ENCODE results near the gene CAPN1. TPM values are rescaled to one million over a fixed set of nuclear protein-coding genes. Genes with fewer than 3 reads are reported as not detected.

The CAPN1 gene
- total RNA-seq = 239 and 245 TPM in 2 replicates
- long read RNA-seq, partial matches to known transcripts = 39 of 225 reads
- long read RNA-seq, other reads (novel, unspliced or antisense) = 185 of 225 reads

- Mint-ChIP-seq H3K4me3 (ENCODE audit: low read depth) (peak within 1 kb of the TSS; percentile 92), H3K4me1 (ENCODE audit: low read depth) (peaks cover 17% of the 10 kb centered on the region), H3K27ac (peak within 1 kb of the TSS; percentile 96), H3K9me3 (ENCODE audit: low read depth) (no peaks in the 10 kb centered on the region), H3K27me3 (no peaks in the 10 kb centered on the region), H3K36me3 (ENCODE audit: insufficient read depth) (peaks cover 9% of the 10 kb centered on the region)
- TF ChIP-seq CTCF (IDR thresholded peaks at IDR 0.05; ENCODE audit: unreplicated experiment) = no peak
- peak; percentile 35 for DNase-seq (ENCODE audit: low spot score, unreplicated experiment)
These were observed at the start of gene CAPN1 for GRCh38 chr11:65181569-65182257. Gene CAPN1, plus strand, starts transcription at chr11:65181928. Its CDS starts 774 bp downstream, at chr11:65182702.

GRCh38 chr11:65132238-65132987, 49.3 kb upstream of the CAPN1 start:
- H3K27me3 Mint-ChIP-seq = no peaks in the 10 kb centered on the region
- peaks cover 20% of the 10 kb centered on the region for H3K4me1 Mint-ChIP-seq (ENCODE audit: low read depth)
- peaks cover 4% of the 10 kb centered on the region for H3K36me3 Mint-ChIP-seq (ENCODE audit: insufficient read depth)
- TF ChIP-seq CTCF (IDR thresholded peaks at IDR 0.05; ENCODE audit: unreplicated experiment) = no peak
- H3K9me3 Mint-ChIP-seq (ENCODE audit: low read depth) = no peaks in the 10 kb centered on the region
- DNase-seq (ENCODE audit: low spot score, unreplicated experiment) = no peak
- H3K4me3 Mint-ChIP-seq (ENCODE audit: low read depth) = peak overlapping the region; percentile 98
- H3K27ac Mint-ChIP-seq = peak overlapping the region; percentile 41

GRCh38 chr11:65132988-65133700, 48.6 kb upstream of the CAPN1 start:
- Mint-ChIP-seq H3K4me3 (ENCODE audit: low read depth) (peak overlapping the region; percentile 98), H3K36me3 (ENCODE audit: insufficient read depth) (peaks cover 4% of the 10 kb centered on the region), H3K4me1 (ENCODE audit: low read depth) (peaks cover 20% of the 10 kb centered on the region), H3K9me3 (ENCODE audit: low read depth) (no peaks in the 10 kb centered on the region), H3K27ac (peak overlapping the region; percentile 100), H3K27me3 (no peaks in the 10 kb centered on the region)
- TF ChIP-seq CTCF (IDR thresholded peaks at IDR 0.05; ENCODE audit: unreplicated experiment) = no peak
- no peak for DNase-seq (ENCODE audit: low spot score, unreplicated experiment)

- Mint-ChIP-seq H3K36me3 (ENCODE audit: insufficient read depth) (peaks cover 4% of the 10 kb centered on the region), H3K4me1 (ENCODE audit: low read depth) (peaks cover 20% of the 10 kb centered on the region), H3K27ac (peak overlapping the region; percentile 100), H3K27me3 (no peaks in the 10 kb centered on the region), H3K9me3 (ENCODE audit: low read depth) (no peaks in the 10 kb centered on the region), H3K4me3 (ENCODE audit: low read depth) (peak overlapping the region; percentile 98)
- no peak for TF ChIP-seq CTCF (IDR thresholded peaks at IDR 0.05; ENCODE audit: unreplicated experiment)
- DNase-seq (ENCODE audit: low spot score, unreplicated experiment) = no peak
These were observed 48.0 kb upstream of the CAPN1 start for GRCh38 chr11:65133724-65134123.

All from progenitor cell of endocrine pancreas (in vitro differentiated cells).